ENCODE results near the gene HDAC5.

Gene HDAC5

DNA sequence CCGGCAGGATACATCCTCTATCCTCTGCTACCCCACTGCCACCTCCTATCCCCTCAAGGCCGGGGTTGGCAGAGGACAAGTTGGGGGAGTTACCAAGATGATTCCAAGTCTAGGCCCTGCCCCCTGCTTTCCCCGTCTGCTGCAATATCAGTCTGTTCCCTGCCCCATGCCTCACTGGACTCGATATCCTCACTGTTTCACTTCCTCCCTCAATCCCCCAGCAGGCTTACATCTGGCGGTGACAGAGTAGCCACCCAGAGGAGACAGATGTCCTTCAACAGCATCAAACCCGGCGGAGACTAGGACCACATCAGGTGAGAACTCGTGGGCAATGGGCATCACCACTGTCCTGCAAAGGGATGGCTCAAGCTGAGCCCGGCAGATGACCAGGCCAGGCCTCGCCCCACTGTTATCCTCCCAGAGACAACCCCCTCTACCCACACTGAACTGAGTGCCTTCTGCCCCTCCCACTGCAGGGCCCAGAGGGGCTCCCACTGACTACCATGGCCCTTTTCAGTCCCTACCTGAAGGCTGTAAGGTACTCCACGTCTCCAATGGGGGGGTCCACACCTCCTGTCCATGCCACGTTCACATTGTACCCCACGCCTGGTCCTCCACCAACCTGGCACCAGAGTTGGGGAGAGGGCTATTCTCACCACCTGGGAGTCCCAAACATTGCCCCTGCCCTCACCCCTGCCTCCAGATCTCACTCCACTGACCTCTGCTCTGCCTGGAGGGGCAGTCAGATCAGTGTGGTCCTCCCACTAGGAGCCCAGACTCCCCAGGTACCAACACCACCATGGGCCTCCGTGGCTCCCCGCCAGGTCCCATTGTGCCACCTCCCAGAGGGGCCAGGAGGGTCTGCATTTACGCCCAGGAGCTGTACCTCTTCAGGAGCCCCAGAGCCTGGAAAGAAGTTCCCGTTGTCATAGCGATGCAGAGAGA lies 43.3 kb downstream of the HDAC5 start:
- TF ChIP-seq, protein P1, sequence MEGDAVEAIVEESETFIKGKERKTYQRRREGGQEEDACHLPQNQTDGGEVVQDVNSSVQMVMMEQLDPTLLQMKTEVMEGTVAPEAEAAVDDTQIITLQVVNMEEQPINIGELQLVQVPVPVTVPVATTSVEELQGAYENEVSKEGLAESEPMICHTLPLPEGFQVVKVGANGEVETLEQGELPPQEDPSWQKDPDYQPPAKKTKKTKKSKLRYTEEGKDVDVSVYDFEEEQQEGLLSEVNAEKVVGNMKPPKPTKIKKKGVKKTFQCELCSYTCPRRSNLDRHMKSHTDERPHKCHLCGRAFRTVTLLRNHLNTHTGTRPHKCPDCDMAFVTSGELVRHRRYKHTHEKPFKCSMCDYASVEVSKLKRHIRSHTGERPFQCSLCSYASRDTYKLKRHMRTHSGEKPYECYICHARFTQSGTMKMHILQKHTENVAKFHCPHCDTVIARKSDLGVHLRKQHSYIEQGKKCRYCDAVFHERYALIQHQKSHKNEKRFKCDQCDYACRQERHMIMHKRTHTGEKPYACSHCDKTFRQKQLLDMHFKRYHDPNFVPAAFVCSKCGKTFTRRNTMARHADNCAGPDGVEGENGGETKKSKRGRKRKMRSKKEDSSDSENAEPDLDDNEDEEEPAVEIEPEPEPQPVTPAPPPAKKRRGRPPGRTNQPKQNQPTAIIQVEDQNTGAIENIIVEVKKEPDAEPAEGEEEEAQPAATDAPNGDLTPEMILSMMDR (IDR thresholded peaks at IDR 0.05; ENCODE audit: insufficient read depth, low read depth, low read length, missing control alignments): no peak
- H3K4me3 ChIP-seq (ENCODE audit: low read length): no peak overlapping the region
- no peak for DNase-seq (ENCODE audit: low read depth)

DNA sequence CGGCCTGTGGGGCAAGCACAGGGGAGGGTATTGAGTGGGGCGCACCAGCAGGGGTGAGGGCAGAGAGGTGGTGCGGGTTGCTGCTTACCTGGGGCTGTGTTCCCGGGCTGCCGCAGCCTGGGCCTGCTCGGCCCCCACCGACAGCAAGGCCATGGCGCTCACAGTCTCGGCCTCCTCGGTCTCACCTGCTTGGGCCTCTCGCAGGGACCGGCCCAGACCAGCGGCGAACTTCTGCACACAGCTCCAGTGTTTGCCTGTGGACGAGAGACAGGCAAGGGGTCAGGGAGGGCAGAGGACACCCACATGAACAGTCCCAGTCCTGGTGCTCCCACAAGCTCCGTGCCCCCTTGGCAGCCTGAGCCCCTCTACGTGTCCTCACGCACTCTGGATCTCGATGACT lies 45.0 kb downstream of the HDAC5 start:
- DNase-seq (ENCODE audit: low read depth): no peak
- H3K4me3 ChIP-seq (ENCODE audit: low read length): no peak overlapping the region
- TF ChIP-seq, protein P1 (IDR thresholded peaks at IDR 0.05; ENCODE audit: insufficient read depth, low read depth, low read length, missing control alignments): no peak

- TF ChIP-seq, protein P1 (IDR thresholded peaks at IDR 0.05; ENCODE audit: insufficient read depth, low read depth, low read length, missing control alignments): no peak
- no peak overlapping the region for H3K4me3 ChIP-seq (ENCODE audit: low read length)
- no peak for DNase-seq (ENCODE audit: low read depth)
Observed at GRCh38 chr17:44077595-44077909, 45.9 kb downstream of the HDAC5 start.

DNA sequence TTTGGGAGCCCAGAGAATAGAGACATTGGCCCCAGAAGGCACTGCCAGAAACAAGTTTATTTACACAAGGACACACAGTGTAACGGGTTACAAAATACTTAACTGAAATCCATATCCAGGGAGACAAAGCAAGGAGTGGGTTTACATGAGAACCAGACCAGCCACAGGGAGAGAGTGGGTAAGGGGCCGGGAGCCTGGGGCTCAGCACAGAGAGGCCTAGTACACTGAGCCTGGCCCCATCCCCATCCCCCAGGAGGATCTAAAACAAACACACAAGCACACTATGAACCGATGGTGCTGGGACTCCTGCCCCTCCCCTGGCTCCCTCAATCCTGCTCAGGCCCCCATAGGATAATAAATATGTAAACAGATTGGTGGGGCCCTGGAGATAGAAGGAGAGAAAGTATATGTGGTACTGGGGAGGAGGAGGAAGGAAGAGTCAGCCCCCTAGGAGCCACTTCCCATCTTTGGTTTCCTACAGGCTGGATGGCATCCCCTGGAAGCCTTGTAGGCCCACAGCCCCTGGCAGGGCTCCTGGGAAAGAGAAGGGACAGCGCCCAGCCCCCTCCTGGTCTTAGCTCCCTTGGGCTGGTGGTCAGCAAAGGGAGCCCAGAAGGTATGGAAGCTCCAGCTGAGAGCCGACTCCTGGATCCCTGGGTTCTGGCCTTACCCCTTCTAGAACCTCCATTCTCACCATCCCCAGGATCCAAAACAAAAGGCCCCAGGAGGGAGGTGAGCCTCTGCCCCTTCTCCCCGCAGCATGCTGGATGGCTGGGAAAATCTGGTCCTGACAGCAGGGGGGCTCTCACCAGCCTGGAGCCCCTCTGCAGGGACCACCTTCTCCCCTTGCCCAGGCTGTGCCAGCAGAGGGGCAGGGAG lies 46.5 kb downstream of the HDAC5 start:
- TF ChIP-seq, protein P1 (IDR thresholded peaks at IDR 0.05; ENCODE audit: insufficient read depth, low read depth, low read length, missing control alignments): no peak
- DNase-seq (ENCODE audit: low read depth): no peak
- H3K4me3 ChIP-seq (ENCODE audit: low read length): no peak overlapping the region

GRCh38 chr17:44075598-44076293 lies 47.7 kb downstream of the HDAC5 start:
- no peak for DNase-seq (ENCODE audit: low read depth)
- TF ChIP-seq, protein P1 (IDR thresholded peaks at IDR 0.05; ENCODE audit: insufficient read depth, low read depth, low read length, missing control alignments): no peak
- H3K4me3 ChIP-seq (ENCODE audit: low read length): no peak overlapping the region

GRCh38 chr17:44074911-44075285 lies 48.5 kb downstream of the HDAC5 start:
- H3K4me3 ChIP-seq (ENCODE audit: low read length): no peak overlapping the region
- no peak for DNase-seq (ENCODE audit: low read depth)
- TF ChIP-seq, protein P1 (IDR thresholded peaks at IDR 0.05; ENCODE audit: insufficient read depth, low read depth, low read length, missing control alignments): no peak

All from epithelial cell of esophagus (primary cell).